Panc1 (cell line): ENCODE data around the gene ZFYVE28. TPM values are rescaled to one million over a fixed set of nuclear protein-coding genes. Genes with fewer than 3 reads are reported as not detected.

Experiments used
- ATAC-seq: fragments of 200-7000 bp; cut with Tn5 transposase; 2 replicates; pipeline ENCODE4 v1.9.1; 2020; ENCODE audit warnings: mild to moderate bottlenecking, moderate library complexity
- BruUV-seq: library from RNA; stranded (reverse); fragments of 400-500 nt; replicated peaks from 2 replicates; lab custom pipeline; 2021; lab: Mats Ljungman, UMichigan
- CTCF ChIA-PET: fragments of 300-600 bp; sonication (Branson Sonifier 250); formaldehyde crosslinking; loops from one replicate; lab custom pipeline; 2022; ENCODE audit warnings: antibody characterized with exemption; lab: Charles Lee
- POLR2A ChIA-PET: fragments of 300-600 bp; sonication (Branson Sonifier 250); formaldehyde crosslinking; loops from one replicate; lab custom pipeline; 2022; ENCODE audit warnings: antibody characterized with exemption; lab: Charles Lee
- DNase-seq: peaks from one replicate; pipeline ENCODE4 v3.0.0-alpha.2; 2010; ENCODE audit warnings: low read depth, low spot score
- H3K27ac ChIP-seq: 2 replicates; pipeline ENCODE4 v1.5.1; 2011; ENCODE audit warnings: mild to moderate bottlenecking, low read length, inconsistent platforms
- H3K27me3 ChIP-seq: fragments of 200-500 bp; sonication (Bioruptor generic); 2 replicates; pipeline ENCODE4 v1.6.0; 2014; ENCODE audit warnings: low read length, inconsistent platforms; ENCODE audit not compliant: control insufficient read depth, insufficient read depth
- H3K36me3 ChIP-seq: fragments of 200-500 bp; sonication (Bioruptor generic); 2 replicates; pipeline ENCODE4 v1.5.1; 2014; ENCODE audit warnings: inconsistent platforms, mild to moderate bottlenecking, low read length, moderate library complexity; ENCODE audit not compliant: control insufficient read depth, insufficient read depth
- H3K4me1 ChIP-seq: 2 replicates; pipeline ENCODE4 v1.5.1; 2011; ENCODE audit warnings: inconsistent platforms, mild to moderate bottlenecking, low read length, moderate library complexity; ENCODE audit not compliant: control insufficient read depth, insufficient read depth
- H3K4me3 ChIP-seq, 2 experiments: 2 replicates each; pipeline ENCODE4 v1.5.1; 2011 to 2012; ENCODE audit warnings: low read depth in 2 of 2, low read length in 2 of 2, mild to moderate bottlenecking in 2 of 2, inconsistent platforms in 1 of 2, moderate library complexity in 1 of 2
- H3K9me3 ChIP-seq: fragments of 200-500 bp; sonication (Bioruptor generic); 2 replicates; pipeline ENCODE4 v1.5.1; 2014; ENCODE audit warnings: low read depth, mild to moderate bottlenecking, inconsistent platforms, low read length, moderate library complexity; ENCODE audit not compliant: control insufficient read depth, insufficient read depth
- CTCF ChIP-seq: fragments of 450-650 bp; IDR thresholded peaks from 2 replicates; pipeline ENCODE4 v1.5.1; 2017; ENCODE audit warnings: mild to moderate bottlenecking
- POLR2AphosphoS5 ChIP-seq: IDR thresholded peaks from 2 replicates; pipeline ENCODE4 v1.6.1; 2012; ENCODE audit warnings: mild to moderate bottlenecking, low read depth, low read length, moderate library complexity
- REST ChIP-seq, 2 experiments: IDR thresholded peaks; 2 replicates each; pipeline ENCODE4 v1.6.1; 2011 to 2012; ENCODE audit warnings: low read depth in 2 of 2, control low read depth in 1 of 2, low read length in 1 of 2, mild to moderate bottlenecking in 1 of 2, moderate library complexity in 1 of 2; ENCODE audit not compliant: insufficient read depth in 1 of 2
- SIN3A ChIP-seq: IDR thresholded peaks from 2 replicates; pipeline ENCODE4 v1.6.1; 2012; ENCODE audit warnings: low read depth, mild to moderate bottlenecking, low read length, moderate library complexity, borderline replicate concordance; ENCODE audit not compliant: insufficient read depth
- TCF7L2 ChIP-seq: IDR thresholded peaks from 2 replicates; pipeline ENCODE4 v1.6.1; 2011; ENCODE audit warnings: mild to moderate bottlenecking, low read depth, low read length, inconsistent platforms
- in situ Hi-C: cut with HindIII; loops from 2 replicates; pipeline ENCODE4 v1.10.0; 2016; ENCODE audit warnings: low sequenced_read_pairs, low pct_unique_long_range_greater_than_20kb
- intact Hi-C: fragments of 100-400 bp; cut with micrococcal nuclease; formaldehyde crosslinking; loops from one replicate; pipeline ENCODE4 v1.10.0; 2022; ENCODE audit not compliant: unreplicated experiment
- total RNA-seq: library from RNA; stranded (reverse); gene quantifications from one replicate; pipeline ENCODE4 v1.2.1, GENCODE V29; 2021; ENCODE audit not compliant: unreplicated experiment

ZFYVE28 gene
- total RNA-seq, 1 experiment from 2014 or later, result 11.9 TPM

- Histone ChIP-seq H3K27me3 (no peaks in the 10 kb centered on the region), H3K9me3 (no peaks in the 10 kb centered on the region), H3K4me3 (no peak overlapping the region), H3K4me1 (peaks cover 5% of the 10 kb centered on the region; the same call in 1 of the 2 replicates), H3K27ac (no peak overlapping the region), H3K36me3 (no peaks in the 10 kb centered on the region)
- ATAC-seq (no peak), DNase-seq (no peak)
- CTCF ChIA-PET, result no interaction called here
- no peak for TF ChIP-seq CTCF
- no peak for TF ChIP-seq POLR2AphosphoS5
- intact Hi-C loops, result no loop called here
- in situ Hi-C loops, result no loop called here
- no TSS peak for BruUV-seq
- POLR2A ChIA-PET, result no interaction called here
These were observed 150.6 kb downstream of the ZFYVE28 start for GRCh38 chr4:2267841-2268240.

GRCh38 chr4:2267320-2267811 lies 151.1 kb downstream of the ZFYVE28 start:
- intact Hi-C loops (no loop called here), in situ Hi-C loops (no loop called here)
- Histone ChIP-seq H3K27ac (no peak overlapping the region), H3K4me3 (no peak overlapping the region), H3K27me3 (no peaks in the 10 kb centered on the region), H3K9me3 (no peaks in the 10 kb centered on the region), H3K4me1 (peaks cover 5% of the 10 kb centered on the region; the same call in 1 of the 2 replicates), H3K36me3 (no peaks in the 10 kb centered on the region)
- BruUV-seq, result no TSS peak
- no peak for ATAC-seq
- ChIA-PET POLR2A (no interaction called here), CTCF (no interaction called here)
- TF ChIP-seq TCF7L2, result no peak
- TF ChIP-seq REST (IDR thresholded peaks at IDR 0.05; ENCODE audit: insufficient read depth in 1 of 2, low read depth in 2 of 2, low read length in 1 of 2), result no peak
- TF ChIP-seq CTCF, result no peak
- no peak for TF ChIP-seq SIN3A
- no peak for TF ChIP-seq POLR2AphosphoS5
- DNase-seq, result no peak
